ENCODE results near the gene TTLL6. TPM values are rescaled to one million over a fixed set of nuclear protein-coding genes. Genes with fewer than 3 reads are reported as not detected.

The TTLL6 gene
- total RNA-seq, 4 donors from 2014 or later = 0.34 to 1.2 (median 0.89) TPM

- TF ChIP-seq POLR2A (IDR thresholded peaks at IDR 0.05) = no peak
- no peak for TF ChIP-seq CTCF (IDR thresholded peaks at IDR 0.05)
- Histone ChIP-seq H3K4me3 (replicated peaks in 1 of 3) (no peak overlapping the region), H3K4me1 (no peaks in the 10 kb centered on the region), H3K9me3 (no peaks in the 10 kb centered on the region), H3K27ac (no peak overlapping the region), H3K27me3 (no peaks in the 10 kb centered on the region), H3K36me3 (peaks cover 75 to 84% of the 10 kb centered on the region in 2 donors)
- intact Hi-C loops (cut with DNase I) = no loop called here
- no peak for DNase-seq
- WGBS, 2 donors = 88 to 91% methylated on average over 7 of the region's 7 CpGs
Observed at GRCh38 chr17:48854774-48855476, 37.9 kb upstream of the TTLL6 start.

- Histone ChIP-seq H3K27ac (no peak overlapping the region), H3K4me1 (no peaks in the 10 kb centered on the region), H3K4me3 (replicated peaks in 1 of 3) (no peak overlapping the region), H3K9me3 (no peaks in the 10 kb centered on the region), H3K36me3 (peaks cover 75 to 76% of the 10 kb centered on the region in 2 donors), H3K27me3 (no peaks in the 10 kb centered on the region)
- intact Hi-C loops (cut with DNase I) = no loop called here
- WGBS, 2 donors = 93 to 98% methylated on average over 4 of the region's 4 CpGs
- TF ChIP-seq POLR2A (IDR thresholded peaks at IDR 0.05) = no peak
- TF ChIP-seq CTCF (IDR thresholded peaks at IDR 0.05) = no peak
- no peak for DNase-seq
Observed at GRCh38 chr17:48850792-48851323, 33.8 kb upstream of the TTLL6 start.

GRCh38 chr17:48843187-48843900 is 26.3 kb upstream of the TTLL6 start:
- no peaks in the 10 kb centered on the region for H3K9me3 ChIP-seq
- peak overlapping the region; percentile 85 to 92 (median 91) for H3K27ac ChIP-seq
- H3K36me3 ChIP-seq = peaks cover 28 to 30% of the 10 kb centered on the region in 2 donors
- TF ChIP-seq POLR2A (IDR thresholded peaks at IDR 0.05) (no peak), CTCF (IDR thresholded peaks at IDR 0.05) (no peak)
- no peak for DNase-seq
- no peaks in the 10 kb centered on the region for H3K27me3 ChIP-seq
- intact Hi-C loops (cut with DNase I) = no loop called here
- no peak overlapping the region for H3K4me3 ChIP-seq (replicated peaks in 1 of 3)
- H3K4me1 ChIP-seq = peaks cover 24 to 34% of the 10 kb centered on the region in 2 donors
- WGBS, 2 donors = 90 to 91% methylated on average over 6 of the region's 6 CpGs

GRCh38 chr17:48842746-48843145 is 25.7 kb upstream of the TTLL6 start:
- TF ChIP-seq CTCF (IDR thresholded peaks at IDR 0.05) (no peak), POLR2A (IDR thresholded peaks at IDR 0.05) (no peak)
- Histone ChIP-seq H3K36me3 (peaks cover 23 to 24% of the 10 kb centered on the region in 2 donors), H3K4me3 (replicated peaks in 1 of 3) (no peak overlapping the region), H3K27me3 (no peaks in the 10 kb centered on the region), H3K27ac (peak overlapping the region; percentile 85 to 92 (median 91)), H3K9me3 (no peaks in the 10 kb centered on the region), H3K4me1 (peaks cover 24 to 34% of the 10 kb centered on the region in 2 donors)
- WGBS, 2 donors = 87 to 89% methylated on average over 3 of the region's 3 CpGs
- intact Hi-C loops (cut with DNase I) = no loop called here
- DNase-seq = no peak

Measured in thyroid gland (tissue), 4 donors.